T-helper 1 cell treated with Interleukin-12 subunit alpha and Interleukin-12 subunit beta and Interleukin-4 antibody, amounts not matched to agents 30 μg/mL and 1 μg/mL, for 36 hours (primary cell): Measurements from ENCODE around the gene PLCH1.

Source experiments
- H3K27ac Mint-ChIP-seq: one replicate; pipeline ENCODE4 v1.8.0; 2021; ENCODE audit warnings: mild to moderate bottlenecking, mixed read lengths
- H3K27me3 Mint-ChIP-seq: one replicate; pipeline ENCODE4 v1.8.0; 2021; ENCODE audit warnings: low read depth, mixed read lengths
- H3K36me3 Mint-ChIP-seq: one replicate; pipeline ENCODE4 v1.8.0; 2021; ENCODE audit warnings: low read depth, mixed read lengths
- H3K4me1 Mint-ChIP-seq: one replicate; pipeline ENCODE4 v1.8.0; 2021; ENCODE audit warnings: low read depth, mixed read lengths
- H3K4me3 Mint-ChIP-seq: one replicate; pipeline ENCODE4 v1.8.0; 2021; ENCODE audit warnings: mild to moderate bottlenecking, moderate library complexity, mixed read lengths
- H3K9me3 Mint-ChIP-seq: one replicate; pipeline ENCODE4 v1.8.0; 2021; ENCODE audit warnings: mixed read lengths

Gene PLCH1

GRCh38 chr3:155352900-155353490, 391.9 kb downstream of the PLCH1 start:
- Mint-ChIP-seq H3K27me3 (peaks cover 13% of the 10 kb centered on the region), H3K9me3 (no peaks in the 10 kb centered on the region), H3K4me1 (no peaks in the 10 kb centered on the region), H3K4me3 (no peak overlapping the region), H3K36me3 (no peaks in the 10 kb centered on the region), H3K27ac (no peak overlapping the region)

- H3K36me3 Mint-ChIP-seq, result no peaks in the 10 kb centered on the region
- no peaks in the 10 kb centered on the region for H3K4me1 Mint-ChIP-seq
- no peak overlapping the region for H3K4me3 Mint-ChIP-seq
- H3K27me3 Mint-ChIP-seq, result peaks cover 9% of the 10 kb centered on the region
- H3K27ac Mint-ChIP-seq, result no peak overlapping the region
- no peaks in the 10 kb centered on the region for H3K9me3 Mint-ChIP-seq
Observed at GRCh38 chr3:155350571-155350970, 394.3 kb downstream of the PLCH1 start.

GRCh38 chr3:155347901-155348300, 397.0 kb downstream of the PLCH1 start:
- no peaks in the 10 kb centered on the region for H3K36me3 Mint-ChIP-seq
- no peak overlapping the region for H3K27ac Mint-ChIP-seq
- no peak overlapping the region for H3K4me3 Mint-ChIP-seq
- H3K4me1 Mint-ChIP-seq, result no peaks in the 10 kb centered on the region
- H3K27me3 Mint-ChIP-seq, result peaks cover 14% of the 10 kb centered on the region
- no peaks in the 10 kb centered on the region for H3K9me3 Mint-ChIP-seq

GRCh38 chr3:155342344-155342743, 402.5 kb downstream of the PLCH1 start:
- Mint-ChIP-seq H3K4me3 (no peak overlapping the region), H3K27me3 (peaks cover 4% of the 10 kb centered on the region), H3K36me3 (no peaks in the 10 kb centered on the region), H3K9me3 (no peaks in the 10 kb centered on the region), H3K27ac (no peak overlapping the region), H3K4me1 (no peaks in the 10 kb centered on the region)

- Mint-ChIP-seq H3K4me3 (no peak overlapping the region), H3K9me3 (no peaks in the 10 kb centered on the region), H3K27me3 (peaks cover 4% of the 10 kb centered on the region), H3K4me1 (peaks cover 8% of the 10 kb centered on the region), H3K36me3 (no peaks in the 10 kb centered on the region), H3K27ac (no peak overlapping the region)
Observed at GRCh38 chr3:155339052-155339451, 405.8 kb downstream of the PLCH1 start.

GRCh38 chr3:155335724-155336354, 409.0 kb downstream of the PLCH1 start:
- H3K36me3 Mint-ChIP-seq, result no peaks in the 10 kb centered on the region
- no peaks in the 10 kb centered on the region for H3K9me3 Mint-ChIP-seq
- H3K4me1 Mint-ChIP-seq, result peaks cover 8% of the 10 kb centered on the region
- H3K4me3 Mint-ChIP-seq, result no peak overlapping the region
- H3K27me3 Mint-ChIP-seq, result no peaks in the 10 kb centered on the region
- no peak overlapping the region for H3K27ac Mint-ChIP-seq

GRCh38 chr3:155334914-155335723, 409.8 kb downstream of the PLCH1 start:
- H3K9me3 Mint-ChIP-seq, result no peaks in the 10 kb centered on the region
- no peaks in the 10 kb centered on the region for H3K27me3 Mint-ChIP-seq
- H3K27ac Mint-ChIP-seq, result no peak overlapping the region
- no peak overlapping the region for H3K4me3 Mint-ChIP-seq
- no peaks in the 10 kb centered on the region for H3K36me3 Mint-ChIP-seq
- H3K4me1 Mint-ChIP-seq, result peaks cover 8% of the 10 kb centered on the region

GRCh38 chr3:155334215-155334913, 410.5 kb downstream of the PLCH1 start:
- H3K27ac Mint-ChIP-seq, result no peak overlapping the region

GRCh38 chr3:155332716-155333115, 412.2 kb downstream of the PLCH1 start:
- peaks cover 8% of the 10 kb centered on the region for H3K4me1 Mint-ChIP-seq

More at GRCh38 chr3:155334215-155334913, 410.5 kb downstream of the PLCH1 start:
- Mint-ChIP-seq H3K27me3 (no peaks in the 10 kb centered on the region), H3K36me3 (no peaks in the 10 kb centered on the region), H3K9me3 (no peaks in the 10 kb centered on the region), H3K4me3 (no peak overlapping the region), H3K4me1 (peaks cover 8% of the 10 kb centered on the region)

GRCh38 chr3:155331078-155331477, 413.8 kb downstream of the PLCH1 start:
- no peak overlapping the region for H3K27ac Mint-ChIP-seq
- no peaks in the 10 kb centered on the region for H3K36me3 Mint-ChIP-seq
- H3K4me1 Mint-ChIP-seq, result peaks cover 8% of the 10 kb centered on the region
- no peak overlapping the region for H3K4me3 Mint-ChIP-seq
- no peaks in the 10 kb centered on the region for H3K9me3 Mint-ChIP-seq
- no peaks in the 10 kb centered on the region for H3K27me3 Mint-ChIP-seq

More at GRCh38 chr3:155332716-155333115, 412.2 kb downstream of the PLCH1 start:
- no peak overlapping the region for H3K27ac Mint-ChIP-seq
- no peaks in the 10 kb centered on the region for H3K27me3 Mint-ChIP-seq
- no peaks in the 10 kb centered on the region for H3K9me3 Mint-ChIP-seq
- H3K4me3 Mint-ChIP-seq, result no peak overlapping the region
- H3K36me3 Mint-ChIP-seq, result no peaks in the 10 kb centered on the region

- Mint-ChIP-seq H3K27me3 (no peaks in the 10 kb centered on the region), H3K4me3 (no peak overlapping the region), H3K9me3 (no peaks in the 10 kb centered on the region), H3K36me3 (no peaks in the 10 kb centered on the region), H3K27ac (no peak overlapping the region), H3K4me1 (peaks cover 6% of the 10 kb centered on the region)
Observed at GRCh38 chr3:155330370-155330769, 414.5 kb downstream of the PLCH1 start.

GRCh38 chr3:155329513-155330048, 415.3 kb downstream of the PLCH1 start:
- H3K27me3 Mint-ChIP-seq, result no peaks in the 10 kb centered on the region
- no peaks in the 10 kb centered on the region for H3K4me1 Mint-ChIP-seq
- no peak overlapping the region for H3K4me3 Mint-ChIP-seq
- no peaks in the 10 kb centered on the region for H3K9me3 Mint-ChIP-seq
- H3K36me3 Mint-ChIP-seq, result no peaks in the 10 kb centered on the region
- no peak overlapping the region for H3K27ac Mint-ChIP-seq

GRCh38 chr3:155327871-155328270, 417.0 kb downstream of the PLCH1 start:
- Mint-ChIP-seq H3K9me3 (no peaks in the 10 kb centered on the region), H3K4me1 (no peaks in the 10 kb centered on the region), H3K4me3 (no peak overlapping the region), H3K27ac (no peak overlapping the region), H3K36me3 (no peaks in the 10 kb centered on the region), H3K27me3 (no peaks in the 10 kb centered on the region)

GRCh38 chr3:155327430-155327829, 417.4 kb downstream of the PLCH1 start:
- Mint-ChIP-seq H3K9me3 (no peaks in the 10 kb centered on the region), H3K27ac (no peak overlapping the region), H3K27me3 (no peaks in the 10 kb centered on the region), H3K4me1 (no peaks in the 10 kb centered on the region), H3K4me3 (no peak overlapping the region), H3K36me3 (no peaks in the 10 kb centered on the region)
